GM19397 (cell line): ENCODE measurements around the gene WIPF2.
"Not testable (repeated sequence)": the region's sequence is repeated elsewhere in the genome, so short reads cannot be mapped to it uniquely, and the experiment has no call there.

Experiments used
- ATAC-seq: cut with Tn5 transposase; IDR thresholded peaks from one replicate; pipeline ENCODE4 v1.9.1; 2021; ENCODE audit warnings: mild to moderate bottlenecking, moderate library complexity; ENCODE audit not compliant: unreplicated experiment

WIPF2 gene

GRCh38 chr17:40293363-40293762, 74.3 kb downstream of the WIPF2 start:
- ATAC-seq = no peak

GRCh38 chr17:40295488-40296436, 76.7 kb downstream of the WIPF2 start:
- no peak for ATAC-seq

DNA sequence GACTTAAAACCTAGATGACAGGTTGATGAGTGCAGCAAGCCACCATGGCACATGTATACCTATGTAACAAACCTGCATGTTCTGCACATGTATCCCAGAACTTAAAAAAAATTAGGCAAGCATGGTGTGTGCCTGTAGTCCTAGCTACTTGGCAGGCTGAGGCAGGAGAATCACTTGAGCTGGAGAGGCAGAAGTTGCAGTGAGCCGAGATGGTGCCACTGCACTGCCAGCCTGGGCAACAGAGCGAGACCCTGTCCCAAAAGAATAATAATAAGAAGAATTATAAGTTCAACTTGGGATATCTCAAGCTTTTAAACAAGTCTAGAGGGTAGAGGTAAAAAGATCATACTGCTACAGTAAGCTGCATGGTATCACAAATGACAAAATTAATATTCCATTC, 78.4 kb downstream of the WIPF2 start:
- no peak for ATAC-seq

DNA sequence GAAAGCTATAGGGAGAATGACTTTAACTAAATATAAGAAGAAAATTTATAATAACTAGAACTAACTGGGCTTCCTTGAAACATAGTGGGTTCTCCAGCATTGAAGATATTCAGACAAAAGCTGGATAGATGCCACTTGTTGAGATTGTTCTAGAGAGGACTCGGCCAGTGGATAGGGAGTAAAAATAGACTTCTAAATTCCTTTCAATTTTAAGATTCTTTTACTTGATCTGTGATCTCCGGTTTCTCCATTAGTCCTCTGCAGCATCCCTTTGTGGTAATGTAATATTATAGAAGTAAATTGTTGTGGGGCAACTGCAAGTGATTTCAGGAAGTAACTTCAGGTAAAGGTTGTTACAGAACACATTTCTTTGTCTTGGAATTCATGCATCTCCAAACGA, 79.6 kb downstream of the WIPF2 start:
- ATAC-seq = no peak

DNA sequence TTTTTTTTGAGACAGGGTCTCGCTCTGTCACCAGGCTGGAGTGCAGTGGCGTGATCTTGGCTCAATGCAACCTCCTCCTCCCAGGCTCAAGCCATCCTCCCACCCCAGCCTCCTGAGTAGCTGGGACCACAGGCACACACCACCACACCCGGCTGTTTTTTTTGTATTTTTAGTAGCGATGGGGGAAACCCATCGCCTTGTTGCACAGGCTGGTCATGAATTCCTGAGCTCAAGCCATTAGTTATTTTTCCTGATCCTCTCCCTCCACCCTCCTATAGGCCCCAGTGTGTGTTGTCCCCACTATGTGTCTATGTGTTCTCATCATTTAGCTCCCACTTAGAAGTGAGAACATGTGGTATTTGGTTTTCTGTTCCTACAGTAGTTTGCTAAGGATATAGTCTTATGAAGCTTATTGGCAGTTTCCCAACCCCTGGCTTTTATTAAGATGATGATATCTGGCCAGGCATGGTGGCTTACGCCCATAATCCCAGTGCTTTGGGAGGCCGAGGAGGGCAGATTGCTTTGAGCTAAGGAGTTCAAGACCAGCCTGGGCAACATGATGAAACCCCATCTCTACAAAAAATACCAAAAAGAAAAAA, 80.2 kb downstream of the WIPF2 start:
- not testable (repeated sequence) for ATAC-seq

DNA sequence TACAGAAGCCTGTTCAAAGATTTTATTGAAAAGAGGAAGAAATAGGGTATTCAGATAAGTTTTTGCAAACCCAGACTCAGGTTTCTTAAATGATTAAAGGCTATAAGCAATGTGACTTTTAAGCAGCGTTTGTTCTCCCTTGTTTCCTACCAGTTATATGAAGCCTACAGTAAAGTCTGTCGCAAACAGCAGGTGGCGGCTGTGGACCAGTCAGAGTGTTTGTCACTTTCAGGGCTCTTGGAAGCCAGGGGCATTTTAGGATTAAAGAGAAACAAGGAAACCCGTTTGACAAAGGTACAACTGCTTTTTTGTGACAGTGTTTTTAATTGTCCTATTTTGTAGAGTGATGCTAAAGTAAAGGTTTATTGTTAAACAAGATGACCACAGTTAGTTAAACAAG, 82.2 kb downstream of the WIPF2 start:
- ATAC-seq = no peak

- ATAC-seq = no peak
These were observed 84.0 kb downstream of the WIPF2 start for GRCh38 chr17:40303009-40303657.

DNA sequence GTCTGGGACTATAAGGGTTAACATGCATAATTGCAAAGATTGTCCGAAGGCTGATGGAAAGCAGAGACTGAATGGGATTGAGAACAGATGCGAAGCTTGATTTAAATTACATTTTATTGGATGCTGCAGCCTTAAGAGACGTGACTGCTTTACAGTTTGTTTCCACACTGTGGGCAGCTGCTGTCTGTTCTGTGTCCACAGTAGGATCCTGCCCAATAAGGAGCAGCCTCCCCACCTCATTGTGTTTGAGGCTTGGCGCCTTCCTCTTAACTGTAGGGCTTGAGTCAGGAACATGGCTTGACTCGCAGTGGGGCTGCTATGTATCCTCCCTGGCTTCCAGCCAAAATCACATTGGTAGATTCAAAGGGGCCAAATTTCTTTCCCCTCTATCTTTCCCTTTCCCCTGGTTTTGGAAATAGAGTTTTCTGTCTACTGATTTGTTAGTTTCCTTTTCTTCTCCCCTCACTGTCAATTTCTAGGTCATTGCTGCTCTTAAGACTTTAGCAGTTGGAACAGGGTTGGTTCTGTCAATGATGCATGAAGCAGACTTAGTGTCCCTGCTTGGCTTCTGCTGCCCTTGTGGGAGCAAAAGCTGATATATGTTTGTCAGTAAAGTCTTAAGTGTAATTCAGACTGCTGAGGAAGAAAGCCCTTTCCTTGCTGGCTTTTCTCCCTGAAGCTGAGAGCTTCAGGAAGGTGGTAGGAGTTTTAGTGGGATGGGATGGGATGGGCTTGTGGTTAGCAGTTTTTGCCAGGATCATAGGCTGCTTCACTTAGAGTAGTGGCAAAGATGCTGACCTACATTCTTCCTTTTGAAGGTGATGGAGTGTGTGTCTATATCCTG, 84.8 kb downstream of the WIPF2 start:
- no peak for ATAC-seq

DNA sequence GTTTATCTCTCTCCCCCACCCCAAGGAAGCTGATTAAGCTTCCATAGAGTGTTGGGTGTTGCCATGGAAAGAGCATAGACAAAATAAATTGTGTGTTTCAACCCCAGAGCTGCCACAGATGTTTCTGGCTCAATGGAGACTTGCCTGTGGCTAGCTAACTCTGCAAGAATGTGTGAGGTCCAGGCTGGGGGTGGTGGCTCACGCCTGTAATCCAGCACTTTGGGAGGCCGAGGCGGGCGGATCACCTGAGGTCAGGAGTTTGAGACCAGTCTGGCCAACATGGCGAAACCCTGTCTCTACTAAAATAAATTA, 85.4 kb downstream of the WIPF2 start:
- not testable (repeated sequence) for ATAC-seq

DNA sequence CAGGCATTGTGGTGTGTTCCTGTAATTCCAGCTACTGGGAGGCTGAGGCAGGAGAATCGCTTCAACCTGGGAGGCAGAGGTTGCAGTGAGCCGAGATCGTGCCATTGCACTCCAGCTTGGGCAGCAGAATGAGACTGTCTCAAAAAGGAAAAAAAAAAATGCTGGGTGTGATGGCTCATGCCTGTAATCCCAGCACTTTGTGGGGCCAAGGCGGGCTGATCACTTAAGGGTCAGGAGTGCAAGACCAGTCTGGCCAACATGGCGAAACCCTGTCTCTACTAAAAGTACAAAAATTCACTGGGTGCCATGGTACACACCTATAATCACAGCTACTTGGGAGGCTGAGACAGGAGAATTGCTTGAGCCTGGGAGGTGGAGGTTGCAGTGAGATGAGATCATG, 85.8 kb downstream of the WIPF2 start:
- not testable (repeated sequence) for ATAC-seq

DNA sequence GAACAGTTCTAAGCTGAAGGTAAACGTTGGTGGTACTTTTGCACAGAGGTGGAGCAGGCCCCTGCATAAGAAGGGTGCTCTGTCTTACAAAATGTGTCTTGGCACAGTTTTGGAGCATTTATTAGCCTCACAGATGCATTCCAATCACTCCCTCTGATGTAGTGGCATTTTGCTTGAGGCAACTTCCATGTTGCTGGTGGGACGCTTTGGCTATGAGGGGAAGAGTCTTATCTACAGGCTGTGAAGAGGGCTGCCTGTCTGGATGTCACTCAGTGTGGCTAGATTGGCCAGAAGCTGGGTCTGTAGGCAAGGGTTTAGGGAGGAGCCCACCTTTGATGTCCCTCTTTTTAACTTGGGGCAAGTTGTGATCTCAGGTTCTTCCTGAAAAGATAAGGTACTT, 87.3 kb downstream of the WIPF2 start:
- no peak for ATAC-seq

GRCh38 chr17:40307001-40307730, 88.1 kb downstream of the WIPF2 start:
- no peak for ATAC-seq

DNA sequence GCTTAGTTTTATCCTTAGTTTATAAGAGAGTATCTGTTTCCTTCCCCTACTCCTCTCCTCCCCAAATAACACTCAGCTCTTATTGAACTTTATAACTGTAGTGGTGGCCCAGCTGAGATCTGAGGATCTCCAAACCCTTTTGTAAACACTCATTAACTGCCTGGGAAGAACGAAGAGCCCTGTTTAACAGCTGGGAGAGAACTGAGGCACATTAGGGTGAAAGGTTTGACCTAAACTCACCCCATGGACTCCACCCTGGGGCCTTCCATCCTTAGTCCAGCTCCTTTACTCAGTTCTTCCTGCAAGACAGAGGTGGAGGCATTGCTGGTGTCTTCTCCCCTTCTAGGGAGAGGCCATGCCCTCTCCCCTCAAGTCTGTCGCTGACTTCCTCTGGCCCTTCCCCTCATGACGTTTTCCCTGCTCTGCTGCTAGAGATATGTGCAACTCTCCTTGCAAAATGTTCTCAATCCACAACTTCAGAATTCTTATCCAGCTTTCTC, 88.7 kb downstream of the WIPF2 start:
- no peak for ATAC-seq

DNA sequence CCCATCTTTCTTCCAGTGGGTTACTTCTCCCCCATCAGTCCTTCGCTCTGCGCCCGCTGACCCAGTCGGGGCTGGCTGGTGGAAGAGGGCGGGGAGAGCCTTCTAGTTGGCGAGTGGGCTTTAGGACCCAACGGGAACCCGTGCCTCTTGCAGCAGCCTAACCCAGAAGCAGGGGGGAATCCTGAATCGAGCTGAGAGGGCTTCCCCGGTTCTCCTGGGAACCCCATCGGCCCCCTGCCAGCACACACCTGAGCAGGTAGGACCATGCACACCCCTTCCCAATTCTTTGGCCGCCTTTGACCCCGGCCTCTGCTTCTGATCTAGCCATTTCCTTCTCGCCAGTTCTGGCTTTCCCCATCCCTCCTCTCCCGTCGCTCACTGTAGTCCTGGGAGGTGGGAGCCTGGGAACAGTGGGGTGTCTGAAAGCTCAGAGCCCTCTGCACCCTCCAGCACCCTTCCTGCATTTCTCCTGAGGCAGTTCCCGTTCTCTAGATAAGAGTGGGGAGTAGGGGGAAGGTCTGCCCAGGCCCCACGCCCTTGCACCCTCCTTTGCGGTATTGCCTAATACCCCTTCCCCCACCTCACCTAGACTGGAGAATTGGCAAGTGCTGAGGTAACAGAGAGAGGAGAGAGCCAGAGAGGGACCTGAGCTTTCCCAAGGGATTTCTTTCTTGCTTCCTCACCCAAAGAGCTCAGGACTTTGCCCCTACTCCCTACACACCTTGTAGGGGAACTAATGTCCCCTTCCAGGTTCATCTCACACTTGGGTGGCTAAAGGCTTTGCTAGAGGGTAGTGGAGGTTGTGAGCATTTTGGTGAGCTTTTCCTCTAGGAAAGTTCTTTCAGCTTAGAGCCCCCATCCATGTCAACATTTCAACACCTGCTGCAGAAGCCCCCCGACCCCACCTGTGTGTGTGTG, 90.2 kb downstream of the WIPF2 start, which contains the start of gene RARA:
Gene RARA, plus strand, starts transcription at position 150 of the 918 bp plus-strand sequence. CDS start 22,039 bp downstream, outside the sequence.
- ATAC-seq = no peak

DNA sequence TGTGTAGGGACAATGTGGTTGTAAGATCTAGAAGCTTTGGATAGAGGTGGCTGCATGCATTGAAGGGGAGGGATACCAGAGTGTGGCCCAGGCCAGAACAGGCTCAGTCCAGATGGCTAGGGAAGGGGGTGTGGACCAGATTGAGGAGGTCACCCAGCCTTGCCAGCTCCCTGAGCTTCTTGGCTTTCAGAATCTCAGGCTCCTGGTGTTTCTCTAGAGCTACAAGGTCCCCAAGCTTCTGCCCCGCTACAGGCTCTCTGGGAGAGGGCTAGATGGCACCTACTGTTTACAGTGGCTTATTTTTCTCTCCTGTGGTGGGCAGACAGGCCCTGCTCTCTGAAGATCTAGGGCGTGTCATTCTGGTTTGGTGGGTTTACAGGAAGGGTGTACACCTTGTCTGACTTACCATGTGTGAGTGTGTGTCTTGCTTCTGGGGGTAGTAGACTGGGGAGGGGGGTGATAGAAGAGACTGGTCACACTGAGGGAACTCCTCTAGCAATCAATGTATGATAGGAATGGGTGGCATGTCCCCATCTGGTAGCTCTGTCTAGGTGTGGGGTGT, 90.9 kb downstream of the WIPF2 start:
- ATAC-seq = no peak

- no peak for ATAC-seq
These were observed 91.8 kb downstream of the WIPF2 start for GRCh38 chr17:40310882-40311391.

DNA sequence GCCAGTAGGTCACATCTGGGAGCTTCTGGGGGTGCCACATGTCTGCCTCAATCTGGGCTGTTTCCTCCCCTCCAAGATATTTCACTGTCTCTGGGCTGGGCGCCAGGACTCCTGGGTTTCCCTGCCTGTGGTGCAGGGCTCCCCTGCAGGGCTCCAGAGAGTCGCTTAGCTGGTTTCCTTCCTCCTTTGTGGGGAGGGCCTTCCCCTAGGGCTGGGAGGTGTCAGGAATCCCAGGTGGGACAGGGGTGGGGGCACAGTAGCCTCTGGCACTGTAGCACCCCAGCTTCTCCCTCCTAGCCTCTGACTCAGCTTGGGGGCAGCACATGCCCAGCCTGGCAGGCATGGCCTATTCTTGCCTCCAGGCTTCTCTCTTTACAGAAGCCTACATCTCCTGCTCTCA, 92.5 kb downstream of the WIPF2 start:
- no peak for ATAC-seq

DNA sequence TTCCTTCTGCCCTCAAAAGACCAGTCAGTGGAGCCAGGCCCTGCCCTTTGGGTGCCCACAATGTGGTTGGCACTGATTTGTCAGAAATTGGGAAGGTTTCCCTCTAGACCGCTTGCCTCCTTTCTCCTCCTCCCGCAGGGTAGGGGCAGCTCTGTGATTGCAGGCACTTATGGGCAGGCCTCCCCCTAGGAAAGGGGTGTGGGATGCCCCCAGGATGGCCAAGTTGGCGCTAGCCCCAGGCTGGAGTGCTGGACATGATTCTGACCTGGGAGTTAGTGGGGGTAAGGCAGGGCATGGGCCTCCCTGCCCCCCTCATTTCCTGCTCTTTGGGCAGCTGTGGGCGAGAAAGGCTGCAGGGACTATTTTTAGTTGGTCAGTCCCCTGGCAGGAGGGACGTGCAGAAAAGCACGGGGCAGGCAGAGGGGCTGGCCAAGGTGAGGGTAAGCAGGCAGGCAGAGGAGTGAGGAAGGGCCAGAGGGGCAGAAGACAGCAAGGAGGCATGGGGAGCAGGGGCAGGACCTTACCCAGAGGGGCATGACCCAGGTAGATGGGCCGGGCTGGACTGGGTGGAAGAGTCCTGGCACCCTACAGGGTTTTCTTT, 93.1 kb downstream of the WIPF2 start:
- no peak for ATAC-seq
